ENCODE data around the gene PRKCE.

- TF ChIP-seq REST (IDR thresholded peaks at IDR 0.05; ENCODE audit: low read depth) (no peak), CBX3 (IDR thresholded peaks at IDR 0.05; ENCODE audit: low read depth) (no peak), CTCF (IDR thresholded peaks at IDR 0.05 in 2 of 3, conservative IDR thresholded peaks at IDR 0.05 in 1 of 3; ENCODE audit: borderline replicate concordance in 1 of 3, insufficient read depth in 1 of 3, low read depth in 2 of 3, low read length in 2 of 3) (no peak), EZH2phosphoT487 (IDR thresholded peaks at IDR 0.05; ENCODE audit: borderline replicate concordance) (no peak), ATF3 (IDR thresholded peaks at IDR 0.05) (no peak), POLR2A (IDR thresholded peaks at IDR 0.05; ENCODE audit: borderline replicate concordance, extremely low read depth, insufficient read depth, insufficient read length) (no peak), POLR2AphosphoS5 (IDR thresholded peaks at IDR 0.05; ENCODE audit: low read depth, low read length) (no peak)
Observed at GRCh38 chr2:46068636-46069035, 417.2 kb downstream of the PRKCE start.
